Astrocyte (in vitro differentiated cells and primary cell): ENCODE measurements around the gene SUGCT.

Experiments
- EZH2 ChIP-seq: IDR thresholded peaks from 2 replicates; pipeline ENCODE4 v1.6.1; 2012; ENCODE audit warnings: mild to moderate bottlenecking, low read length, inconsistent platforms; ENCODE audit not compliant: insufficient read depth
- TF ChIP-seq, protein P1 (sequence below): IDR thresholded peaks from 2 replicates; pipeline ENCODE4 v1.5.1; 2011; ENCODE audit warnings: low read depth, mild to moderate bottlenecking, inconsistent platforms, low read length, moderate library complexity; ENCODE audit not compliant: insufficient read depth

DNA sequence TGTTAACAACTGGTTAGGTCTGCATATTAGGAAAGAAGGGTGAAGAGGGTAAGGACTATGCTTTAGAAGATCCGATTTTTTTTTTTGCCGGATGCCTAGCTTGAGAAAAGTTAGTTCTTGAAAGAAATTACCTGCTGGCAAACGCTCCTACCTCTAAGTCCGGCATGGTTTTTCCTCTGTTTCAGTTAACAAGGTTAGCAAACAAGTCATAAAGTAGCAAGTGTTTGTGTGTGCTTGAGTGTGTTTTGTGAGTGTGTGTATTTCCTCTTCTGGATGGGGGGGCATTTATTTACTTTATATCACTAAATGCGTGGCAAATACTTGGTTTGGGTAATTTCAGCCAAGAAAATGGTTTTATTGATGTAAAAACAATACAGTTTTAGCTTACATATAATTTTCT is 195.6 kb downstream of the SUGCT start:
- TF ChIP-seq, protein P1, sequence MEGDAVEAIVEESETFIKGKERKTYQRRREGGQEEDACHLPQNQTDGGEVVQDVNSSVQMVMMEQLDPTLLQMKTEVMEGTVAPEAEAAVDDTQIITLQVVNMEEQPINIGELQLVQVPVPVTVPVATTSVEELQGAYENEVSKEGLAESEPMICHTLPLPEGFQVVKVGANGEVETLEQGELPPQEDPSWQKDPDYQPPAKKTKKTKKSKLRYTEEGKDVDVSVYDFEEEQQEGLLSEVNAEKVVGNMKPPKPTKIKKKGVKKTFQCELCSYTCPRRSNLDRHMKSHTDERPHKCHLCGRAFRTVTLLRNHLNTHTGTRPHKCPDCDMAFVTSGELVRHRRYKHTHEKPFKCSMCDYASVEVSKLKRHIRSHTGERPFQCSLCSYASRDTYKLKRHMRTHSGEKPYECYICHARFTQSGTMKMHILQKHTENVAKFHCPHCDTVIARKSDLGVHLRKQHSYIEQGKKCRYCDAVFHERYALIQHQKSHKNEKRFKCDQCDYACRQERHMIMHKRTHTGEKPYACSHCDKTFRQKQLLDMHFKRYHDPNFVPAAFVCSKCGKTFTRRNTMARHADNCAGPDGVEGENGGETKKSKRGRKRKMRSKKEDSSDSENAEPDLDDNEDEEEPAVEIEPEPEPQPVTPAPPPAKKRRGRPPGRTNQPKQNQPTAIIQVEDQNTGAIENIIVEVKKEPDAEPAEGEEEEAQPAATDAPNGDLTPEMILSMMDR: no peak
- TF ChIP-seq EZH2: no peak
